CD1c-positive myeloid dendritic cell (primary cell): Measurements from ENCODE around the gene MTMR3.

Experiments used
- DNase-seq: peaks from one replicate; pipeline ENCODE4 v3.0.0-alpha.2; 2016; ENCODE audit errors: extremely low spot score

Gene MTMR3

GRCh38 chr22:30001459-30001858, 118.5 kb downstream of the MTMR3 start:
- no peak for DNase-seq

- no peak for DNase-seq
Measured at GRCh38 chr22:30002861-30003486, 120.0 kb downstream of the MTMR3 start.

- DNase-seq = no peak
Measured at GRCh38 chr22:30004101-30004500, 121.1 kb downstream of the MTMR3 start.

DNA sequence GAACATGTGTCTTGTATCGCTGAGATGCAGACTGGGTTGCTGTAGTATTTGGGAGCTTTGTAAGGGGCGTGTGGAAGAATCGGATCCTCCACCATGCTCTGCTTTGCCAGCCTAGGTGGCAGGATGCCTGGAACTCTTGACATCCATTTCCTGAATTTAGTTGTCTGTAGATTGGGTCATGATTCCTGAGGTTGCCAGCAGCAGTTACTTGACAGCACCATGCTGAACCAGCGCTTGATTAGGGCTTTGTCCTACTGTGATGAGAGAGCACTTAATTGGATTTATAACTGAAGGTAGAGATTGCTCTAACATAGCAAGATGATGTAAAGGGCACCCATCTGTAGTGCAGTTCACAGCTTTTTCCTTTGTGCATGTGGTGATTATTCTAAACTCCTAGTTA, 121.7 kb downstream of the MTMR3 start:
- no peak for DNase-seq

DNA sequence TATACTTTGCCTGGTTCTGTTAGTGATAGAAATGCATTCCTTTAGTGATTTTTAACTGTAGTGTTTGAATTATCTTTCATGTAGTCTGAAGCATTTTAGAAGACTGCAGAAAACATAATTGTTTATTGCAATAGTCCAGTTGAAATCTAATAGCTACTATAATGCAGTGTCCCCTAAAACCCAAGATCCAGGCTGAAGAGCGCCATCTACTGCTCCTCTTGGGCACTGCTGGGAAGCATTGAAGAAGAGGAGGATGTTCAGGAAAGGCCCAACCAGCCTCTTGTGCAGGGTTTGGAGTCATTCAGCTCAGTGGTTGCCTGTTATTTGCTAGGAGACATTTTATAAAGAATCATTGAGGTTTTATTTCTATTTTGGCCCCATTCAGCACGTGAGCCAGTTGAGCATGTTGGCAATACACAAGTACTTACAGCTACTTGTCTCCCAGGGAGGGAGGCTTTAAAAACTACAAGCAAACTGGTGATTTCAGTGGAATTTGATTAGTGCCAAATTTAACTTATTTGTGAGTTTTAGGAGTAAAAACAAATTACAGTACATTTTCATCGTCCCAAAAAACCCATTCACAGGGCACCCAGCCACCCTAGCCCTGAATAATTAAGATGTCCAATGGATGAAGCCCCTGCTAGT, 122.4 kb downstream of the MTMR3 start:
- DNase-seq = peak; percentile 70

- DNase-seq = no peak
Measured at GRCh38 chr22:30007361-30007760, 124.4 kb downstream of the MTMR3 start.

DNA sequence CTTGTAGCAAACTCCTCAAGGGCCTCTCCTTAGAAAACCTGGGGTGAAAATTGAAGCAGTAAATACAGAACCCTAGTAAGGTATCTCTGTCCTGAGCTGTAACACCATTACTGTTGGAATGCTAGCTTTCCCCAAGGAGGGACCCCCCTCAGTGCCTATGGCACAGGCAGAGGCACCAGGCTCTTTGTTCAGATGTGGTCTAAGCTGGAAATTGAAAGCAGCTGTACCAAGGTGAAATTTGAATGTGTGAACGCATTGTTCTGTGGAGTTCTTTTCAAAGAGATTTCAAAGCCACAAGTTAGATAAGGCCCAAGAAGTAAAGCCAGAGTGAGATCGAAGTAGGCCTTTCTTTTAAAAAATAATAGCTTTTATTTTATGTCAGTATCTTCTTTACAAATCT, 125.4 kb downstream of the MTMR3 start:
- DNase-seq = no peak

GRCh38 chr22:30009478-30009877, 126.5 kb downstream of the MTMR3 start:
- DNase-seq = no peak

GRCh38 chr22:30010789-30011405, 127.9 kb downstream of the MTMR3 start:
- DNase-seq = no peak

DNA sequence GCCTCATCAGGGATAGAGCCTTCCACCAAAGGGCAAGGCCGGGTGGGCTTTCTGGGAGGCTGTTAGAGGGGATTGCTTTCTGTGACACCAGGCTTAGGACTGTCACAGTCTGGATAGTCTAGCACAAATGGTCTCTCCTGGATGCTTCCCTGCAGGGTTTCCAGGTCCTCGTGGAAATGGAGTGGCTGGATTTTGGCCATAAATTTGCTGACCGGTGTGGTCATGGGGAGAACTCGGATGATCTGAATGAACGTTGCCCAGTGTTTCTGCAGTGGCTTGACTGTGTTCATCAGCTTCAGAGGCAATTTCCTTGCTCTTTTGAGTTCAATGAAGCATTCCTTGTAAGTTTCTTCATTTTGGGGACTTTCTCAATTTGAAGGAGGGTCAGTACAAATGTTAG, 130.2 kb downstream of the MTMR3 start:
- no peak for DNase-seq

GRCh38 chr22:30014244-30014643, 131.3 kb downstream of the MTMR3 start:
- DNase-seq = peak; percentile 22

GRCh38 chr22:30015229-30015797, 132.3 kb downstream of the MTMR3 start:
- DNase-seq = no peak

GRCh38 chr22:30015846-30016245, 132.9 kb downstream of the MTMR3 start:
- DNase-seq = no peak

DNA sequence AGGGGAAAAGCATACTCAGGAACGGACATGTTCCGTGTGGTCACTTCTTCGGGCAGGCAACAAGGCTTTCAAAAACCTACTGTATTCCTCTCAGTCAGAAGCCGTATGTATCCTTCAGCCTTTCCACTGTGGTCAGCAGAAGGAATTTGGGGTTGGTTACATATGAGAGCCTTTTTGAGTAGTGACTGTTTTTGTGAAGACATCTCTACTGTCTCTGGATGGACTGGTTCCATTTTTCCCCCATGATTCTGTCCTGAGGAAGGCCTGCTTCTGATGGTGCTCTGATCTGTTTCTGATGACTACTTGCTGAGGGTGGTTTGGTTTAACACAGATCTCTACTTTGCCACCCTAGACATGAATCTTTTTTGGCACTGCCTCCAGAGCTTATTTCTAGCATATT, 133.6 kb downstream of the MTMR3 start:
- DNase-seq = no peak

GRCh38 chr22:30017375-30018223, 134.6 kb downstream of the MTMR3 start:
- DNase-seq = no peak

GRCh38 chr22:30020511-30020910, 137.5 kb downstream of the MTMR3 start:
- DNase-seq = no peak

- no peak for DNase-seq
Measured at GRCh38 chr22:30021338-30021737, 138.4 kb downstream of the MTMR3 start.

DNA sequence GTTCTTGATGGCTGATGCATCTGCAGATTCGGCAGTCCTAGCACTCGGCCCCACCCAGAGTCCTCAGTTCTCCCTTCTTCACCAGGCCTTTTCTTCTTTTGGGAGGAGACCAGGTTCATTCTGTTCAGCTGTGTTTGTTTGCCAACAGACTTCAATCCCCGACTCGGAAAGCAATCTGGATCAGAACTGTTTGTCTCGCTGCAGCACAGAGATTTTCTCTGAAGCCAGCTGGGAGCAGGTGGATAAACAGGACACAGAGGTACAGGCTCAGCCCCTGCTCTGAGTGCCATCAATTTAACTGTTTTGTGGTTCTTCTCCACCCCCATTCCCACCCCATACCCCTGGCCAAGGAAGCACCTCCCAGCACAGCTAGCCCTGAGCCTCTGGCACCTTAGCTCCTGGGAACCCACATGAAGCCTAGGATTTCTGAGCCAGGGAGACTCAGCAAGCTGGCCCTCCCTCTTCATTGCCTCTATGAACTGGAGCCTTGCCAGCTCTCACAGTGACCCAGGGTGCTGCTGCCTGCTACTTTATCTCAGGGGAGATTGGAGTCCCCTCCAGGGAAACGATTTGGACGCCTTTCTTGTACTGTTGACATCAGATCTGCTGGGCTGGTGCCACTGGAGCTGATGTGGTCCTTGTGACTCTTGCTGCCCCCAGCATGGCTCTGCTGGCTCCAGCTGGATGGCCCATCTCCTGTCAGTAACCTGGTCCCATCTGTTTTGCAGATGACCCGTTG, 139.1 kb downstream of the MTMR3 start:
- DNase-seq = no peak

GRCh38 chr22:30023099-30023660, 140.2 kb downstream of the MTMR3 start:
- peak; percentile 77 for DNase-seq

- DNase-seq = no peak
Measured at GRCh38 chr22:30024231-30024630, 141.3 kb downstream of the MTMR3 start.

DNA sequence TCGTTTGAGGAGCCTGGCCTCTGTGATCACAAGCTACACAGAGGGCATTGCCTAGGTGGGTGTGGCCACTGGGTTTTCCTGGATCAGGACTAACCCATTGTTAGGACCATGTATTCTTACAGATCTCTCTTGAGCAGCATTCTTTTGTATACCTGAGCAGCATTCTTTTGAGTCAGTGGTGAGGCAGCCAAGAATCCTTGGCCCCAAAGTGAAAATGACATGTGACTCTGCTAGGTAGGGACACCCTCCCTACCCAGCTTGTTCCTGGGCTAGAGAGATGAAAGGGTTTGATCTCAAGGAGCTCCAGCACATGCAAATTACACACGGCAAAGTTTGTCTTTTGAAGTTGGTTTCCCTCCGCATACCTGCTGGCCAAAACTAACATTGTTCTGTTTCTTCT, 142.2 kb downstream of the MTMR3 start:
- DNase-seq = no peak
